Measurements from ENCODE around the gene GARIN3.

GRCh38 chr5:157165668-157166067 is 396 bp downstream of the GARIN3 start:
- TF ChIP-seq, protein P1, sequence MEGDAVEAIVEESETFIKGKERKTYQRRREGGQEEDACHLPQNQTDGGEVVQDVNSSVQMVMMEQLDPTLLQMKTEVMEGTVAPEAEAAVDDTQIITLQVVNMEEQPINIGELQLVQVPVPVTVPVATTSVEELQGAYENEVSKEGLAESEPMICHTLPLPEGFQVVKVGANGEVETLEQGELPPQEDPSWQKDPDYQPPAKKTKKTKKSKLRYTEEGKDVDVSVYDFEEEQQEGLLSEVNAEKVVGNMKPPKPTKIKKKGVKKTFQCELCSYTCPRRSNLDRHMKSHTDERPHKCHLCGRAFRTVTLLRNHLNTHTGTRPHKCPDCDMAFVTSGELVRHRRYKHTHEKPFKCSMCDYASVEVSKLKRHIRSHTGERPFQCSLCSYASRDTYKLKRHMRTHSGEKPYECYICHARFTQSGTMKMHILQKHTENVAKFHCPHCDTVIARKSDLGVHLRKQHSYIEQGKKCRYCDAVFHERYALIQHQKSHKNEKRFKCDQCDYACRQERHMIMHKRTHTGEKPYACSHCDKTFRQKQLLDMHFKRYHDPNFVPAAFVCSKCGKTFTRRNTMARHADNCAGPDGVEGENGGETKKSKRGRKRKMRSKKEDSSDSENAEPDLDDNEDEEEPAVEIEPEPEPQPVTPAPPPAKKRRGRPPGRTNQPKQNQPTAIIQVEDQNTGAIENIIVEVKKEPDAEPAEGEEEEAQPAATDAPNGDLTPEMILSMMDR (conservative IDR thresholded peaks at IDR 0.05; ENCODE audit: low read depth, low read length), result no peak
- TF ChIP-seq EZH2 (IDR thresholded peaks at IDR 0.05; ENCODE audit: borderline replicate concordance, low read depth, low read length, poor library complexity, severe bottlenecking), result no peak

Data from A673 (cell line).